Measurements from ENCODE around the gene SPIRE1.
A peak's percentile ranks its signal among the peaks of the same experiment; 100 is the strongest.

Gene SPIRE1

DNA sequence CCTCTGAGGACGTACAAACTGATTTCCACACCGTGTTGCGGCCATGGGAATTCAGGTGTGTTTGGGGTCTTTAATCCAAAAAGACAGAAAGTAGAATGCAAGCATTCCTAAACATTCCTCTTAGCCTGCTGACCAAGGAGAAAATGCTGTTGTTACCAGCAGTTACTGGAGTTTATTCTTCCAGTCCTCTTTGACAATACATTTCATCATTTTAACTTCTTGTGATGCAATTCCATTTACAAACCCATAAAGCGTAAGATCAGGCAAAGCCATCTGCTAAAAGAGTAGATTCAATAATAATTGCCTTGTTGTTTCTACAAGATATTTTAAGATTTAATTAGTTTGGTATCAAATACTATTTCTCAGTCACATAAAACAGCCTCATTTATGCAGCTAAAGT is 32.7 kb downstream of the SPIRE1 start:
- intact Hi-C loops (cut with DNase I; ENCODE audit: low total_unique reads): no loop called here
- DNase-seq: no peak
- Histone ChIP-seq H3K4me1 (no peaks in the 10 kb centered on the region), H3K9me3 (no peaks in the 10 kb centered on the region), H3K27me3 (no peaks in the 10 kb centered on the region), H3K27ac (no peak overlapping the region), H3K36me3 (no peaks in the 10 kb centered on the region), H3K4me3 (no peak overlapping the region)
- TF ChIP-seq, protein P1, sequence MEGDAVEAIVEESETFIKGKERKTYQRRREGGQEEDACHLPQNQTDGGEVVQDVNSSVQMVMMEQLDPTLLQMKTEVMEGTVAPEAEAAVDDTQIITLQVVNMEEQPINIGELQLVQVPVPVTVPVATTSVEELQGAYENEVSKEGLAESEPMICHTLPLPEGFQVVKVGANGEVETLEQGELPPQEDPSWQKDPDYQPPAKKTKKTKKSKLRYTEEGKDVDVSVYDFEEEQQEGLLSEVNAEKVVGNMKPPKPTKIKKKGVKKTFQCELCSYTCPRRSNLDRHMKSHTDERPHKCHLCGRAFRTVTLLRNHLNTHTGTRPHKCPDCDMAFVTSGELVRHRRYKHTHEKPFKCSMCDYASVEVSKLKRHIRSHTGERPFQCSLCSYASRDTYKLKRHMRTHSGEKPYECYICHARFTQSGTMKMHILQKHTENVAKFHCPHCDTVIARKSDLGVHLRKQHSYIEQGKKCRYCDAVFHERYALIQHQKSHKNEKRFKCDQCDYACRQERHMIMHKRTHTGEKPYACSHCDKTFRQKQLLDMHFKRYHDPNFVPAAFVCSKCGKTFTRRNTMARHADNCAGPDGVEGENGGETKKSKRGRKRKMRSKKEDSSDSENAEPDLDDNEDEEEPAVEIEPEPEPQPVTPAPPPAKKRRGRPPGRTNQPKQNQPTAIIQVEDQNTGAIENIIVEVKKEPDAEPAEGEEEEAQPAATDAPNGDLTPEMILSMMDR (IDR thresholded peaks at IDR 0.05): no peak

GRCh38 chr18:12621742-12622306 is 36.1 kb downstream of the SPIRE1 start:
- intact Hi-C loops (cut with DNase I; ENCODE audit: low total_unique reads): no loop called here
- Histone ChIP-seq H3K36me3 (no peaks in the 10 kb centered on the region), H3K4me3 (no peak overlapping the region), H3K27me3 (no peaks in the 10 kb centered on the region), H3K4me1 (no peaks in the 10 kb centered on the region), H3K9me3 (no peaks in the 10 kb centered on the region), H3K27ac (no peak overlapping the region)
- no peak for DNase-seq
- TF ChIP-seq, protein P1 (IDR thresholded peaks at IDR 0.05): no peak

DNA sequence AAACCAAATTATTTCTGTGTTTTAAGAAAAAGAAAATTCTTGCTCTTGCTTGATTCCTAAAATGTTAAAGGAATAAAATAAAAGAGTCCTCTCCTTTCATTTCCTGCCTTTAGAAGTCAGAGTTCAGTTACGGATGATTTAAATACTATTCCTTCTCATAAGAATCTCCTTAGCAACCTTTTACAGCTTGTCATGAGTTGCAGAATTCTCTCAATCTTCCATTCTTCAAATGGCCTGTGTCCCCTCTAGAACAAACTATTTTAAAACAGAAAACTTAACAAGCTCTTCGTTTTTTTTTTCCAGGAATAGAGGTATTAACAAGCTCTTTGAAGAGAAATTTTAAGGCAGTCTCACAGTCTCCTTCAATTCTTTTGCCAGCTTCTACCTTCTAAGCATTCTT is 42.2 kb downstream of the SPIRE1 start:
- TF ChIP-seq, protein P1 (IDR thresholded peaks at IDR 0.05): no peak
- no peak overlapping the region for H3K27ac ChIP-seq

DNA sequence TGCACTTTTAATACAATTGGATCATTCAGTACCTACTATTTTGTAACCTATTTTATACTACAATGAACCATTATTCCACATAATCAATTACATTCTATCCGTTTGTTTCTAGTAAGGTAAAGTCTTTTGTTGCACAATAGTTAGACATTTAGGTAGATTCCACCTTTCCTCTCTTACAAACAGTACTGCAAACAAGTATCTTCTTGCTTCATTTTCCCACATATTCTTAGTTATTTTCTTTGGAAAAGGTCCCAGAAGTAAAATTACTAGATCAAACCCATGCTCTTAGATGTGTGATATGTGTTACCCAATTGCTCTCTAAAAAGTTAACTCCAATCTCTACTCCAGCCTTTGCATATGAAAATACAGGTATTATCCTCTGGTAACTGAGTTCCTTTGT is 49.6 kb downstream of the SPIRE1 start:
- Histone ChIP-seq H3K4me1 (peaks cover 0 to 32% (median 14%) of the 10 kb centered on the region in 4 donors), H3K36me3 (no peaks in the 10 kb centered on the region), H3K27me3 (no peaks in the 10 kb centered on the region), H3K9me3 (no peaks in the 10 kb centered on the region), H3K4me3 (no peak overlapping the region), H3K27ac (no peak overlapping the region)
- TF ChIP-seq, protein P1 (IDR thresholded peaks at IDR 0.05): no peak
- intact Hi-C loops (cut with DNase I; ENCODE audit: low total_unique reads): no loop called here
- DNase-seq: no peak

More for the DNA sequence above, 42.2 kb downstream of the SPIRE1 start:
- Histone ChIP-seq H3K9me3 (no peaks in the 10 kb centered on the region), H3K4me1 (no peaks in the 10 kb centered on the region), H3K4me3 (no peak overlapping the region), H3K27me3 (no peaks in the 10 kb centered on the region), H3K36me3 (no peaks in the 10 kb centered on the region)
- no peak for DNase-seq
- intact Hi-C loops (cut with DNase I; ENCODE audit: low total_unique reads): no loop called here

GRCh38 chr18:12606592-12607315 is 51.2 kb downstream of the SPIRE1 start:
- Histone ChIP-seq H3K27me3 (no peaks in the 10 kb centered on the region), H3K4me1 (peaks cover 0 to 32% (median 14%) of the 10 kb centered on the region in 4 donors), H3K4me3 (no peak overlapping the region), H3K27ac (peak overlapping the region; percentile 36 to 50), H3K36me3 (no peaks in the 10 kb centered on the region), H3K9me3 (no peaks in the 10 kb centered on the region)
- TF ChIP-seq, protein P1 (IDR thresholded peaks at IDR 0.05): no peak
- intact Hi-C loops (cut with DNase I; ENCODE audit: low total_unique reads): no loop called here
- no peak for DNase-seq

All from tibial artery (tissue), 4 donors.